Ectodermal cell (in vitro differentiated cells): ENCODE data around the gene SPDEF.

Experiments
- H3K27ac ChIP-seq: 2 replicates; pipeline ENCODE4 v1.7.0; 2013; ENCODE audit warnings: mild to moderate bottlenecking, low read depth, low read length; ENCODE audit not compliant: insufficient read depth, poor library complexity, severe bottlenecking
- H3K27me3 ChIP-seq: 2 replicates; pipeline ENCODE4 v1.7.0; 2013; ENCODE audit warnings: mild to moderate bottlenecking, low read length; ENCODE audit not compliant: insufficient read depth, control insufficient read depth, poor library complexity, severe bottlenecking
- H3K36me3 ChIP-seq: one replicate; pipeline ENCODE4 v1.7.0; 2013; ENCODE audit warnings: low read length; ENCODE audit not compliant: control insufficient read depth, insufficient read depth
- H3K4me1 ChIP-seq: one replicate; pipeline ENCODE4 v1.7.0; 2013; ENCODE audit warnings: low read length; ENCODE audit not compliant: control insufficient read depth, insufficient read depth
- H3K4me3 ChIP-seq: 2 replicates; pipeline ENCODE4 v1.7.0; 2013; ENCODE audit warnings: low read depth, low read length, control low read depth; ENCODE audit not compliant: insufficient read depth
- H3K9me3 ChIP-seq: 2 replicates; pipeline ENCODE4 v1.7.0; 2013; ENCODE audit warnings: mild to moderate bottlenecking, low read length, moderate library complexity; ENCODE audit not compliant: control insufficient read depth
- WGBS, 2 experiments: methylation state at CpG; one replicate each; pipeline ENCODE4 v1.1.7; 2013; ENCODE audit warnings: missing lambda C conversion rate in 2 of 2; 5-methylcytosine and 5-hydroxymethylcytosine counted together

The SPDEF gene

DNA sequence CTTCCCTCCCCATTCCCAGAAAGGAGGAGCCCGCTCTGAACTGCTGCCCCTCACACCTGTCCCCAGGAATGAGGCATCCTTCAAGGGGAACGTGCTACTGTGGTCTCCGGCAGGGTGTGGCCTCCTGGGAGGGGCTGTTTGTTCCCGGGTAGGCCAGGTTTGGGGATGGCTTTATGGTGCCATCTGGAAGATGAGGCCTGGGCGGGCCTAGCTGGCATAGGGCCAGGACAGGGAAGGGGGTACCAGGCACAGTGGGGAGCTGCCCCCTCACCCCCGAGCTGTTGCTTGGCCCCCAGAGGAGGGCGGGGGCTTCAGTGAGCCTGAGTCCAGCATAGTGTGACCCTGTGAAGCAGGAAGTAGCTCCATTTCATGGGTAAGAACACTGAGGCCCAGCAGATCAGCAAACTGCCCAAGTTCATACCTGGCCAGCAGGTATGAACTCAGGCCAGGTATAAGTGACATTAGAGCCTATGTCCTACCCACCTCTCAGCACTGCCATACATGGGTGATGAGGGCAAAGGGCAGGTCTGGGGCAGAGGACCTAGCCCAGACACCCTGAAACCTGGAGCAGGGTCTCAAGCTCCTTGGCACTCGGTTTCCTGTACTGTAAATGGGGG, 17.5 kb upstream of the SPDEF start:
- Histone ChIP-seq H3K4me1 (peaks cover 3% of the 10 kb centered on the region), H3K36me3 (no peaks in the 10 kb centered on the region), H3K4me3 (no peak overlapping the region), H3K9me3 (no peaks in the 10 kb centered on the region), H3K27ac (no peak overlapping the region), H3K27me3 (no peaks in the 10 kb centered on the region)
- 85% methylated on average over 8 of the region's 8 CpGs for WGBS, 2 experiments

DNA sequence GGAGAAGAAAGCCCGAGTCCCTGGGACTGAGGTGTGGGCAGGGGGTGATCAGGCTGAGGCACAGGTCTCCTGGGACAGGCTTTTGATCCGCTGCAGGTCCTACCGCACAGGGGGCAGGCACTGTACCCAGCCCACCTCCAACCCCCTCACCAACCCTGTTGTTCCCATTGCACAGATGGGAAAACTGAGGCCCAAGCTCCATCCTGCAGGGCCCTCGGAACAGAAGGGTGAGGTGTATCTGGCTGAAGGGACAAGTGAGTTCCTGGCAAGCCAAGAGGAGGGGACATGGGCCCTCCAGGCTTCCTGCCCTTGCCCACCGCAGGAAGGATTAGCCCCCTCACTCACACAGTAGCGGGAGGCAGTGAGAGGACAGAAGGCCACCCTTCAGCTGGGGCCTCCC, 16.5 kb upstream of the SPDEF start:
- no peak overlapping the region for H3K27ac ChIP-seq
- peaks cover 5% of the 10 kb centered on the region for H3K4me1 ChIP-seq
- H3K27me3 ChIP-seq: no peaks in the 10 kb centered on the region
- 89 to 94% methylated on average over 6 of the region's 6 CpGs for WGBS, 2 experiments
- no peaks in the 10 kb centered on the region for H3K36me3 ChIP-seq
- no peaks in the 10 kb centered on the region for H3K9me3 ChIP-seq
- H3K4me3 ChIP-seq: no peak overlapping the region

DNA sequence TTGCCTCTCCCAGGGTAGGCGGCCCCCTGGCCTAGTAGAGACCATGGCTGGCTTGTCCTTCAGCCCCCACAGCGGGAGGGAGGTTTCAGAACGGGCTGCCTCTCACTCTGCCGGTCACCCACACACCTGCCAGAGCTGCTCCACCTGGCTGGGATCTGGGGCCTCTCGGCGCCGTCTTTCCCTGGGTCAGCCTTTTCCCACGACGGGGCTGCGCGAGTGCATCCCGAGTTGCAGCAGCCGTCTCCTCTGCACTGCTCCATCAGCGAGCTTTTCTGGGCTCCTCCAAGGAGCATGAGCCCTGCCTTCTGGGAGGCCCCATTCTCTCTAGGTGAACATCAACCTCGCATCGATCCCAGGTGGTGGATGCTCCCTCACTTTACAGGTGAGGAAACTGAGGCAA, 15.9 kb upstream of the SPDEF start:
- Histone ChIP-seq H3K4me1 (peaks cover 10% of the 10 kb centered on the region), H3K27ac (no peak overlapping the region), H3K36me3 (no peaks in the 10 kb centered on the region), H3K9me3 (no peaks in the 10 kb centered on the region), H3K27me3 (no peaks in the 10 kb centered on the region), H3K4me3 (no peak overlapping the region)
- 88 to 89% methylated on average over 16 of the region's 16 CpGs for WGBS, 2 experiments

DNA sequence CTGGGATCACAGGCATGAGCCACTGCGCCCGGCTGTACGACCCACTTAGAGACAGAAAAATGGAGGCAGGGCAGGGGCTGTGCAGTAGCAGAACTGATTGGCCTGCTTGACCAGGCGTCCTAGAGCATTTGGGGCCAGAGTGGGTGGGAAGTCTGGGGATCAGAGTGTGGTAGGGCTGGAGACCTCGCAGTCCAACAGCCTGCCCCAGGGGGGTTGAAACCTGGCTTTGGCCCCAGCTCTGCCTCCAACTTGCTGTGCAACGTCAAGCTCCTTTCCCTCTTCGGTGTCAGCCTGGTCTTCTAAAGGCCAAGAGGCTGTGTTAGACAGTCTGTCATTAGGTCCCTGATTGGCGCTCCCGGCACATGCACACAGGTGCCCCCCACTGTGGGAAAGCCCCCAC, 15.3 kb upstream of the SPDEF start:
- Histone ChIP-seq H3K36me3 (no peaks in the 10 kb centered on the region), H3K27ac (no peak overlapping the region), H3K4me3 (no peak overlapping the region), H3K27me3 (no peaks in the 10 kb centered on the region), H3K4me1 (peaks cover 15% of the 10 kb centered on the region), H3K9me3 (no peaks in the 10 kb centered on the region)
- 91 to 95% methylated on average over 9 of the region's 9 CpGs for WGBS, 2 experiments

DNA sequence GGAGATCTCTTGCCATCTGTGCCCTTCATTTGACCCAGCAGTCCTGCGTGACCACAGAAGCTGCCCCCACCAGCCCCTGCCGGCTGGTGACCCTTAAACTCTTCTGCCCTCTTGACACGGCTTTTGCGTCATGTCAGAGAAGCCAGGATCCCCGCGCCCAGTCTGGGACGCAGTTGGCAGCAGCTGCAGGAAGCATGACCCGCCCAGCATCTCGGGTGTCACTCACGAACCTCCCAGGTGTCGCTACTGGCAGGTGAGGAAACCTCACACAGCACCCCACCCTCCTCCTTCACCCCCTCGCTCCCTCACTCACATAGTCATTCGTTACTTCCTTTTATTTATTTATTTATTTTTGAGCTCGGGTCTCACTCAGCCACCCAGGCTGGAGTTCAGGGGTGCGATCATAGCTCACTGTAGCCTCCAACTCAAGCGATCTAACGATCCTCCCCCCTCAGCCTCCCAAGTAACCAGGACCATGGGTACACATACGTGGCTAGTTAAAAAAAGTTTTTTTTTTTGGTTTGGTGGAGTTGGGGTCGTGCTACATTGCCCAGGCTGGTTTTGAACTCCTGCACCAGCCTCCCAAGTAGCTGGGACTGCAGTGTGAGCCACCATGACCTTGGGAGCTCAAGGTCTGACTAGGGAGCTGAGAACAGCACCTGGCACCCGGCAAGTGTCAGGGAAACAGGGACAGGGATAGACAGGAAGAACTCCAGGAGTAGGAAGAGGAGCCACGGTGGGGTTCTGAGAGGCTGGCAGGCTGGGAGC, 14.1 kb upstream of the SPDEF start:
- peaks cover 15% of the 10 kb centered on the region for H3K4me1 ChIP-seq
- no peaks in the 10 kb centered on the region for H3K36me3 ChIP-seq
- WGBS, 2 experiments: 92 to 93% methylated on average over 21 of the region's 21 CpGs
- no peak overlapping the region for H3K27ac ChIP-seq
- H3K4me3 ChIP-seq: no peak overlapping the region
- H3K27me3 ChIP-seq: no peaks in the 10 kb centered on the region
- H3K9me3 ChIP-seq: no peaks in the 10 kb centered on the region

DNA sequence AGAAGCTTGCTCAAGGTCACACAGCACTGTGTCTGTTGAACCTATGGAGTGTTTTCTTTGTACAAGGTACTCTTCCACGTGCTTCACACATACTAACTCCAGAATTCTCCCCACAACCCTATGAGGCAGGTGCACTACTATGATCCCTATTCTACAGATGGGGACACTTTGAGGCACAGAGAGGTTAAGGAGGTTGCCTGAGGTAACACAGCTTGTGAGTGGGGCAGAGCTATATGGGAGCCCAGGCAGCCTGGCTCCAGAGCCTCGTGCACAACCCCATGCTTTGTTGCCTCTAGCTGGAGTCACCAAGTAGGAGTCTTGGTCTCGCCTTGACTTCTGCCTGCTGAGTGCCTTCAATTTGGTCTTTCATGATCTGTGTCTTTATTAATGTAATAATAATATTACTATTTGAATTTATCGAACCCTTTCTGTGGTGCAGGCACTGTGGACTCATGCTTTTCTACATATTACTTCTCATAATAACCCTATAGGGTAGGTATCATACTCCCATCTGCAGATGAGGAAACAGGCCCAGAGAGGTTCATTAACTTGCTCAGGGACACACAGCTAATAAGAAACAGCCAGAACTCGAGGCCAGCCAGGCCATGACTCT, 13.3 kb upstream of the SPDEF start:
- H3K36me3 ChIP-seq: no peaks in the 10 kb centered on the region
- H3K27me3 ChIP-seq: no peaks in the 10 kb centered on the region
- no peaks in the 10 kb centered on the region for H3K9me3 ChIP-seq
- H3K27ac ChIP-seq: no peak overlapping the region
- 83 to 87% methylated on average over 4 of the region's 5 CpGs for WGBS, 2 experiments
- peaks cover 15% of the 10 kb centered on the region for H3K4me1 ChIP-seq
- no peak overlapping the region for H3K4me3 ChIP-seq

DNA sequence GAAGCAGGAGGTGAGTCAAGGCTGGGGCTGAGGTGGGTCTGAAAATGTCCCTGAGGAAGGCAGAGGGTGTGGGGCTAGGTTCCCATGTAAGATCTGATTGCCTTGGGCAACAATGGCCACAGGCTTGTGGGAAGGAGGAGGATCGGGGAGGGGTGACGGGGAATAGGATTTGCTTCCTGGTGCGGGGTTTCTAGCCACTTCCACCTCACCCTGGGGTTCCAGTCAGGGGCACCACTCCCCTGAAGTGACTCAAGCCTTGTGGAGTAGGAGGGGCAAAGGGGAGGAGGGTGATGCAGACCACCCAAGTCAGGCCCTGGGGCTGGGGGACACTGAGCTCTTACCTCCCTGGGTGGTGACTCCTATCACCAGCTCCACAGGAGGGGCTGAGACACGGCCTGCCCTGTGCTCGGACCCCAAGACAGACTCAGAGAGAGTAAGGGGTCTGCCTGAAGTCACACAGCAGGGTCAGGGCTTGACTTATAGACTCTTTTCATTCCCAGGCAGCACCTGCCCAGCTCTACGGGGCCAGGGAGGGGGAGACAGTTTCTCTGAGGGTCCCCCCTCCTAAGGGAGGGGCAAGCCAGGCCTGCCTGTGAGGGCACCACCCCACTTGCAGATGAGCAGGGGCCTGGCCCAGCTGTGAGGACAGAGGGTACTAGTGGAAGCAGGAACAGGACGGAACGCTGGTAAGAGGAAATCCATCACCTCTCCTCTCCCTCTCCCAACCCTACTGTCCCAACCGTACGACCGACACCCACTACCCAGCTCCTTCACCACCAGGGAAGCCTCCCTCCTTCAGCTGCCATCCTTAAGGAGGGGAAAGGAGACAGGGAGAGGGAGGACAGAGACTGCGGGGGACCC, 12.4 kb upstream of the SPDEF start:
- Histone ChIP-seq H3K27ac (no peak overlapping the region), H3K9me3 (no peaks in the 10 kb centered on the region), H3K4me3 (no peak overlapping the region), H3K27me3 (no peaks in the 10 kb centered on the region), H3K36me3 (no peaks in the 10 kb centered on the region), H3K4me1 (peaks cover 15% of the 10 kb centered on the region)
- 63 to 70% methylated on average over 11 to 12 of the region's 12 CpGs for WGBS, 2 experiments

DNA sequence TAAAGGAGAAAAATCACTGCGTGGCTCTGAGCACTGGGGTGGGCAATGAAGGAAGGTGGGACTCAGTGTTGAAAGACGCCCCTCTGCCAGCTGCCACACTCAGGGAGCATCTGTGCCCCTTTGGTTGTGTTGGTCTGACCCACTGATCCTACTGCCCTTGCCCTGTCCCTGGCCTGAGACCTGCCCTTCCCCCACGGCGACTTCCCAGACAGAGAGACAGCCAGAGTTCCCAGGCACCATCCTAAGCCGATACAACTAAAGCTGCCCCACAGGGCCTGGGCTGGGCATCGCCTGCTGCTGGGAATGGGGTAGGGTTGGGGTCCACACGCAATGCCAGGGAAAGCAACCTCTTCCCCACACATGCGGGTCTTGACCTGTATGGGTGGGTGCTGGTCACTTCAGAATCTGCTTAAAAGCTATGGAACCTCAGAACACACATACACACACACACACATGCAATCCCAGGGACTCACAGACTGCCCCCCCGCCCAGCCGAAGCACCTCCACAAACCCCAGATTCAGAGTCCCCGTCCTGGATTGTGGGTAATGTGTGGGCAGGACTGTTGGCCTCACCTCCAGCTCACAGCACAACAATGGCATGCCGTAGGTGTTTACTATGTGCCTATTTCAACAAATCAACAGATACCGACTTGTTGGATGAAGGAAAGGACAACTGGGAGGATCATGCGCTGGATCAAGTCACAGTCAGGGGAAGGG, 10.9 kb upstream of the SPDEF start:
- Histone ChIP-seq H3K27me3 (no peaks in the 10 kb centered on the region), H3K4me1 (peaks cover 15% of the 10 kb centered on the region), H3K9me3 (no peaks in the 10 kb centered on the region), H3K27ac (no peak overlapping the region), H3K4me3 (no peak overlapping the region), H3K36me3 (no peaks in the 10 kb centered on the region)
- 83 to 87% methylated on average over 13 to 14 of the region's 14 CpGs for WGBS, 2 experiments

DNA sequence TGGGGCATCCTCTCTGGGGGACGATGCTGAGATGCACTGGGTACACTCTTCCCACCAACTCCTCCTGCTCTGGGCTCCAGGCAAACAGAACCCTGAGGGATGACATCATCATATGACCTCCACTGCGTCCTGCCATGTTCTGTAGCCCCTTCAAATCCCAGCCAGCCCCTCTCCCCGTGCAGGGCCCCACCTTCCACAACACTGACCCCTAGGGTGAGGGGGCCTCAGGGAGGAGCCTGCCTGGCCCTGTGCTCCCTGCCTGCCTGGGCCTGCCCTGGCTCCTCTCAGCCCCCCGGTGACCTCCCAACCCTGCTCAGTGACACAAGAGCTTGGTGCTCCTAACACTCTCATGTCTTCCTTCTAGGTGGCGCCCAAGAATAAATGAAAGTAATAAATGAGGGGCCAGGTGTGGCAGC, 9.6 kb upstream of the SPDEF start:
- Histone ChIP-seq H3K4me1 (peaks cover 16% of the 10 kb centered on the region), H3K9me3 (no peaks in the 10 kb centered on the region), H3K36me3 (no peaks in the 10 kb centered on the region), H3K27me3 (no peaks in the 10 kb centered on the region), H3K4me3 (no peak overlapping the region), H3K27ac (no peak overlapping the region)
- 80 to 81% methylated on average over 5 of the region's 5 CpGs for WGBS, 2 experiments
